ENCODE data around the gene NCKAP5L.
A peak's percentile ranks its signal among the peaks of the same experiment; 100 is the strongest.
"Not testable (repeated sequence)": the region's sequence is repeated elsewhere in the genome, so short reads cannot be mapped to it uniquely, and the experiment has no call there.

The NCKAP5L gene

DNA sequence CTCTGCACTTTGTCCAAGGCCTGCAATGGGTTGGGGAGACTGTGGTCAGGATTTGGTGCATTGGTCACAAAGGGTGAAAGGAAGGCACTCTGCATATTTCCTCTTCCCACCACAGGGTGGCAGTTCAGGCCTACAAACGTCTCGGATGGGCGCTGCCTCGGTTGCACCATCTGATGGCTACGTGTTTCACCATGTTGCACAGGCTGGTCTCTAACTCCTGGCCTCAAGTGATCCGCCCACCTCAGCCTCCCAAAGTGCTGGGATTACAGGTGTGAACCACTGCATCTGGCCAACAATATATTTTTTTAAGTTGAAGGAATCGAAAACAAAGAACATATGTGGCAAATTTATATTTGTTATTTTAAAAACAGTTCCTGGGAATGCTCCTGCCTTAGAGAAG lies 51.8 kb downstream of the NCKAP5L start:
- Histone ChIP-seq H3K9me3 (ENCODE audit: control insufficient read depth, insufficient read depth, low read length) (no peaks in the 10 kb centered on the region), H3K4me3 (ENCODE audit: low read depth, low read length) (no peak overlapping the region), H3K27ac (ENCODE audit: low read depth, low read length) (no peak overlapping the region), H3K36me3 (ENCODE audit: control insufficient read depth, insufficient read depth, low read length) (no peaks in the 10 kb centered on the region), H3K27me3 (ENCODE audit: control insufficient read depth, insufficient read depth, low read length) (peaks cover 11% of the 10 kb centered on the region; the same call in 1 of the 2 replicates), H3K9ac (ENCODE audit: low read depth, low read length) (no peak overlapping the region), H3K4me1 (ENCODE audit: control insufficient read depth, insufficient read depth, low read length) (0 out of 2 replicates have a peak, but pooled peaks cover 2% of the 10 kb centered on the region)

DNA sequence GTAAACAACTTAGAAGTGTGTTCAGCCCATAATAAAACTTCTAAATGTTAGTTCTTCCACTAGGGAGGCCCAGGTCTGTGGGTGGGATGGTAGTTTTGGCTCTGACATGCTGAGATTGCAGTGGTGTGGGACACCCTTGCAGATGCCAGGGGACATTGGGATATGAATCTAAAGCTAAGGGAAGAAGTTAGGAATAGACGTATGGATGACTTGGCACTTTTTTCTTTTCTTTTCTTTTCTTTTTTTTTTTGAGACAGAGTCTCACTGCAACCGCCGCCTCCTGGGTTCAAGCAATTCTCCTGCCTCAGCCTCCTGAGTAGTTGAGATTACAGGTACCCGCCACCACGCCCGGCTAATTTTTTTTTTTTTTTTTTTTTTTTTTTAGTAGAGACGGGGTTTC lies 55.1 kb downstream of the NCKAP5L start:
- H3K27me3 ChIP-seq (ENCODE audit: control insufficient read depth, insufficient read depth, low read length); H3K9ac ChIP-seq (ENCODE audit: low read depth, low read length); H3K9me3 ChIP-seq (ENCODE audit: control insufficient read depth, insufficient read depth, low read length); H3K36me3 ChIP-seq (ENCODE audit: control insufficient read depth, insufficient read depth, low read length); H3K27ac ChIP-seq (ENCODE audit: low read depth, low read length); H3K4me1 ChIP-seq (ENCODE audit: control insufficient read depth, insufficient read depth, low read length); H3K4me3 ChIP-seq (ENCODE audit: low read depth, low read length): not testable (repeated sequence)

DNA sequence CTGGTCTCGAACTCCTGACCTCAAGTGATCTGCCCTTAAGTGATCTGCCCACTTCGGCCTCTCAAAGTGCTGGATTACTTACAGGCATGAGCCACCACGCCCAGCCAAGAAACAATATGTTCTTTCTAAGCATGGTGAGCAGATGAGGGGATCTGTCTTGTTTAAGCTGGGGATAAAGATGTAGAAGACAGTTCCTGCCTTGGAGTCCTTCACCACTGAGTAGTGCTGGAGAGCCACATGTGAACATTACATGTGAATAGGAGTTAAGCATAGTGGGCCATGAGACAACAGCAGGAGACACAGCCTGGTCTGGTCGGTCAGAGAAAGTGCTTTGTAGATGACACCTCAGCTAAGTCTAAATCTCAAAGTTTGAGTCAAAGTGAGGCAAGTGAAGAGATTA lies 60.9 kb downstream of the NCKAP5L start:
- no peaks in the 10 kb centered on the region for H3K9me3 ChIP-seq (ENCODE audit: control insufficient read depth, insufficient read depth, low read length)

DNA sequence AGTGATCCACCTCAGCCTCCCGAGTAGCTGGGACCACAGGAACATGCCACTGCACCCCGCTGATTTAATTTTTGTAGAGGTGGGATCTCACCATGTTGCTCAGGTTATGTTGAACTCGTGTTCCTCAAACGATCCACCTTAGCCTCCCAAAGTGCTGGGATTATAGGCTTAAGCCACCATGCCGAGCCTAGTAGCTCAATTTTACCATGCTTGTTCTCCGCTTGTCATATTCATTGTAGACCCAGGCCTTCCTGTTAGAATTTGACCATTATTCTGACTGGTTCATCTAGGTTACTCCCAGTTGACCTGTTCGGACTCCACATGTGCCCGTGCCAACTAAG lies 62.1 kb downstream of the NCKAP5L start:
- H3K36me3 ChIP-seq (ENCODE audit: control insufficient read depth, insufficient read depth, low read length) = peaks cover 40% of the 10 kb centered on the region
- no peaks in the 10 kb centered on the region for H3K27me3 ChIP-seq (ENCODE audit: control insufficient read depth, insufficient read depth, low read length)
- H3K4me3 ChIP-seq (ENCODE audit: low read depth, low read length) = no peak overlapping the region

More for the DNA sequence above, 60.9 kb downstream of the NCKAP5L start:
- H3K4me3 ChIP-seq (ENCODE audit: low read depth, low read length) = no peak overlapping the region
- no peak overlapping the region for H3K9ac ChIP-seq (ENCODE audit: low read depth, low read length)
- no peak overlapping the region for H3K27ac ChIP-seq (ENCODE audit: low read depth, low read length)
- H3K36me3 ChIP-seq (ENCODE audit: control insufficient read depth, insufficient read depth, low read length) = peaks cover 28% of the 10 kb centered on the region
- H3K27me3 ChIP-seq (ENCODE audit: control insufficient read depth, insufficient read depth, low read length) = no peaks in the 10 kb centered on the region
- no peaks in the 10 kb centered on the region for H3K4me1 ChIP-seq (ENCODE audit: control insufficient read depth, insufficient read depth, low read length)

DNA sequence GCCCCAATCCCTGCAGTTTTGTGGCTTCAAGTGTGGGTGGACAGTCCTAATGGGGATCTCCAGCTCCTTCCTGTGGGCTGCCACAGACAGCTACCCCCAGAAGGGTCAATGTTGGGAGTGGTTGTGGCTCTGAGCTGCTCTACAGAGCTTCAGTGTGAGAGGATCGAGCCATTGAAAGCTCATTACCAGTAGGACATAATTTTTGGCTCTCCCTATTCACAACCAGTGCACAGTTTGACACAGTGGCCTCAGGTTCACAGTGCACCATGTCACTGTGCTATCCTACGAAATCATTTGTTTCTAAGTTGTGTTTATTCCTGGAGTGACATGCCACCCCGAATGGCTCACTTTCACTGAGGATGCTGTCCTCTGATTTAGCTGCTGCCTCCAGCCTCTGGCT lies 64.1 kb downstream of the NCKAP5L start:
- H3K36me3 ChIP-seq (ENCODE audit: control insufficient read depth, insufficient read depth, low read length) = peaks cover 57% of the 10 kb centered on the region
- no peak overlapping the region for H3K9ac ChIP-seq (ENCODE audit: low read depth, low read length)
- H3K4me1 ChIP-seq (ENCODE audit: control insufficient read depth, insufficient read depth, low read length) = no peaks in the 10 kb centered on the region
- H3K9me3 ChIP-seq (ENCODE audit: control insufficient read depth, insufficient read depth, low read length) = no peaks in the 10 kb centered on the region
- H3K27ac ChIP-seq (ENCODE audit: low read depth, low read length) = no peak overlapping the region
- no peak overlapping the region for H3K4me3 ChIP-seq (ENCODE audit: low read depth, low read length)
- H3K27me3 ChIP-seq (ENCODE audit: control insufficient read depth, insufficient read depth, low read length) = no peaks in the 10 kb centered on the region

More for the DNA sequence above, 62.1 kb downstream of the NCKAP5L start:
- Histone ChIP-seq H3K9ac (ENCODE audit: low read depth, low read length) (no peak overlapping the region), H3K27ac (ENCODE audit: low read depth, low read length) (no peak overlapping the region), H3K4me1 (ENCODE audit: control insufficient read depth, insufficient read depth, low read length) (no peaks in the 10 kb centered on the region), H3K9me3 (ENCODE audit: control insufficient read depth, insufficient read depth, low read length) (no peaks in the 10 kb centered on the region)

DNA sequence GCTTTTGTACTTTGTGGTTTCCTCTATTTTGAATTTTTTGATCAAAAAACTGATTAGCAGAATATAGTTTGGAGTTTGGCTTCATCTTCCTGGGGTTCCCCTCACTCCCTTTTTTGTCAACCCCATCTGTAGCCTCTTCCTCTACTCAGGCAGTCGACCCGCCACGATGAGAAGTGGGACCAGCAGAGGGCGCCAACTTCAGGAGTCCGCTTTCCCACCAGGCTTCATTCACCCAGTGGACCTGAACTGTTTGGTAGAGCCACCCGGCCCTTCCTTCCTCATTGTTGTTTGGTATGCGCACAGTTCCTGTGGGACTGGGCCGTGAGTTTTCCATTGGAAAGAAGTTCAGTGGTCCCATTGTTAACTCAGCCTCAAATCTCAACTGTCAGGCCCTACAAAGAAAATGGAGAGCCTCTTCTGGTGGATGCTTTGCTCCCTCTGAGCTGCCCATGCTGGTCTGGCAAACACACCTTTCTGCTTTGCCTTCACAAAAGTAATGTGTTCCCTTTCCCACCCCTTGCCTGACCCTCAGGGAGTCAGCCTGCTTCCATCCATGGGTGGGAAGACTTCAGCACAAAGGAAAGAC lies 65.1 kb downstream of the NCKAP5L start:
- Histone ChIP-seq H3K36me3 (ENCODE audit: control insufficient read depth, insufficient read depth, low read length) (peaks cover 67% of the 10 kb centered on the region), H3K27ac (ENCODE audit: low read depth, low read length) (no peak overlapping the region), H3K9me3 (ENCODE audit: control insufficient read depth, insufficient read depth, low read length) (no peaks in the 10 kb centered on the region), H3K27me3 (ENCODE audit: control insufficient read depth, insufficient read depth, low read length) (no peaks in the 10 kb centered on the region), H3K4me1 (ENCODE audit: control insufficient read depth, insufficient read depth, low read length) (no peaks in the 10 kb centered on the region), H3K4me3 (ENCODE audit: low read depth, low read length) (no peak overlapping the region), H3K9ac (ENCODE audit: low read depth, low read length) (no peak overlapping the region)

DNA sequence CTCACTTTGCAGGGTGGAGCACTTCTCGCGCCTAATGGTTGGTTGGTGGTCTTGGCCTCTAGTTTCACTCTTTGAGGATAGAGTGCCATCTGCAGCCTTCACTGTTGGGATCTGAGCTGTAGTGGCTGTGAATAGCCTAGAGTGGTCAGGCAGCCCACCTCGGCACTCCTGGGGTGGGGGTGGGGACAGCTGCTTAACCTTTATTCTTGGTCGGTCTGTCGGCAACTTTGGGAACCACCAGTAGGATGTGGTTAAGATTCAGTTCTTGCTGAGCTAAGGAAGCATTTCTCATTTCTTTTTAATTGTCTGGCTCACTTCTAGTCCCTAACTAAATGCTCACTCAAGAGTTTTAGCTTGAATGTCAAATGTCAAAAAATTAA lies 65.8 kb downstream of the NCKAP5L start:
- H3K27ac ChIP-seq (ENCODE audit: low read depth, low read length) = no peak overlapping the region
- no peaks in the 10 kb centered on the region for H3K9me3 ChIP-seq (ENCODE audit: control insufficient read depth, insufficient read depth, low read length)
- H3K4me3 ChIP-seq (ENCODE audit: low read depth, low read length) = no peak overlapping the region
- H3K36me3 ChIP-seq (ENCODE audit: control insufficient read depth, insufficient read depth, low read length) = peaks cover 74% of the 10 kb centered on the region
- H3K4me1 ChIP-seq (ENCODE audit: control insufficient read depth, insufficient read depth, low read length) = no peaks in the 10 kb centered on the region
- no peaks in the 10 kb centered on the region for H3K27me3 ChIP-seq (ENCODE audit: control insufficient read depth, insufficient read depth, low read length)
- no peak overlapping the region for H3K9ac ChIP-seq (ENCODE audit: low read depth, low read length)

DNA sequence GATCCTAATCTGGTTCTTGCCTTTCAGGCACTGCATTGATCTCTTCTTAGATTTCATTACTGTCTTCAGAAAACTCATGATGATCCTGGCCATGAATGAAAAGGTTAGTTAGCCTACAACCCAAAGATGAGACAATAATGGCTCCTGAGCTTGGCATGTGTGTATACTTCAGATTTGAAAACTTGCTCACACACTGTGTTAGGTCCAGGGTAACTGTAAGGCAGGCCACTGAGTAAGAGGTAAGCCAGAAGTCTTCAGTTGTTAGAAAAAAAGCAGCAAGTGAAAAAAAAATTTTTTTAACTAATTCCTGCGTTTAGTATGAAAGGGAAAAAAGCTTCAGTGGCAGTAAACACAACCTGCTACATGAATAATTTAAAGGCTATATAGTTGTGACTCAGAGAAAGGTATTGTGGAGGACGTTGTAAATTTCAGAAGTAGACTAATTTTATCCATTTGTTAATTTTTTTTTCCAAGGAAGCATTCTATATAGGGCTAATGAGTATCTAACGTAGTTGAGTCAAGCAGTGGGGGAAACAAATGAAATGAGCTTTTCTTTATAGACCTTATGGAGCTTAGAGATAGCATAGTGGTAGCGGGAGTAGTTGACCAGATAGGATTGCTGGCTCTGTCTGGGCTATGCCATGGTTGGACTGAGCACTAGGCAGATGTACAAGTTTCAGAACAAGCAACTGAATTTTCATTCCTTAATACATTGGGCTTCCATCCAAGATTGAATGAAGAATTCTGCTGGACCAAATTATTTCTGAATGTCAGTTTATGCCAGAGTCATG lies 66.3 kb downstream of the NCKAP5L start:
- no peak overlapping the region for H3K9ac ChIP-seq (ENCODE audit: low read depth, low read length)
- H3K4me1 ChIP-seq (ENCODE audit: control insufficient read depth, insufficient read depth, low read length) = no peaks in the 10 kb centered on the region
- no peak overlapping the region for H3K27ac ChIP-seq (ENCODE audit: low read depth, low read length)
- H3K27me3 ChIP-seq (ENCODE audit: control insufficient read depth, insufficient read depth, low read length) = no peaks in the 10 kb centered on the region
- H3K36me3 ChIP-seq (ENCODE audit: control insufficient read depth, insufficient read depth, low read length) = peaks cover 80% of the 10 kb centered on the region
- no peak overlapping the region for H3K4me3 ChIP-seq (ENCODE audit: low read depth, low read length)
- no peaks in the 10 kb centered on the region for H3K9me3 ChIP-seq (ENCODE audit: control insufficient read depth, insufficient read depth, low read length)

DNA sequence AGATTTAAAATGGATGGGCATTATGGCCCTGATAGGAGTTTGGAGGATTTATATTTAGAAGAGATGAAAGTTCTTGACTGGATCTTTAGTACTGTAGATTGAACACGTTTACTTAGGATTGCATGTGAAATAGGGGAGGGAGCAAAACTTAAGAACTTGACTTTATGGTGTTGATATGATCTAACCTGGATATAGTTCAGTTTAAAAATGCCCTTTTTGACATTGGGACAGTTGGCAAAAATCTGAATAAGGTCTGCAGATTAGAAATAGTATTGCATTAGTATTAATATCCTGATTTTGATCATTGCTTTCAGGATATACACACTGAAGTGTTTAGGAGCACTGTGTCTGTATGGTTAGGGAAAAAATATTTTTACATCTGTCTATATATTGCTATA lies 77.2 kb downstream of the NCKAP5L start:
- Histone ChIP-seq H3K27me3 (ENCODE audit: control insufficient read depth, insufficient read depth, low read length) (no peaks in the 10 kb centered on the region), H3K9ac (ENCODE audit: low read depth, low read length) (no peak overlapping the region), H3K4me1 (ENCODE audit: control insufficient read depth, insufficient read depth, low read length) (peaks cover 23% of the 10 kb centered on the region), H3K27ac (ENCODE audit: low read depth, low read length) (no peak overlapping the region), H3K4me3 (ENCODE audit: low read depth, low read length) (no peak overlapping the region), H3K9me3 (ENCODE audit: control insufficient read depth, insufficient read depth, low read length) (no peaks in the 10 kb centered on the region), H3K36me3 (ENCODE audit: control insufficient read depth, insufficient read depth, low read length) (peaks cover 45% of the 10 kb centered on the region)

DNA sequence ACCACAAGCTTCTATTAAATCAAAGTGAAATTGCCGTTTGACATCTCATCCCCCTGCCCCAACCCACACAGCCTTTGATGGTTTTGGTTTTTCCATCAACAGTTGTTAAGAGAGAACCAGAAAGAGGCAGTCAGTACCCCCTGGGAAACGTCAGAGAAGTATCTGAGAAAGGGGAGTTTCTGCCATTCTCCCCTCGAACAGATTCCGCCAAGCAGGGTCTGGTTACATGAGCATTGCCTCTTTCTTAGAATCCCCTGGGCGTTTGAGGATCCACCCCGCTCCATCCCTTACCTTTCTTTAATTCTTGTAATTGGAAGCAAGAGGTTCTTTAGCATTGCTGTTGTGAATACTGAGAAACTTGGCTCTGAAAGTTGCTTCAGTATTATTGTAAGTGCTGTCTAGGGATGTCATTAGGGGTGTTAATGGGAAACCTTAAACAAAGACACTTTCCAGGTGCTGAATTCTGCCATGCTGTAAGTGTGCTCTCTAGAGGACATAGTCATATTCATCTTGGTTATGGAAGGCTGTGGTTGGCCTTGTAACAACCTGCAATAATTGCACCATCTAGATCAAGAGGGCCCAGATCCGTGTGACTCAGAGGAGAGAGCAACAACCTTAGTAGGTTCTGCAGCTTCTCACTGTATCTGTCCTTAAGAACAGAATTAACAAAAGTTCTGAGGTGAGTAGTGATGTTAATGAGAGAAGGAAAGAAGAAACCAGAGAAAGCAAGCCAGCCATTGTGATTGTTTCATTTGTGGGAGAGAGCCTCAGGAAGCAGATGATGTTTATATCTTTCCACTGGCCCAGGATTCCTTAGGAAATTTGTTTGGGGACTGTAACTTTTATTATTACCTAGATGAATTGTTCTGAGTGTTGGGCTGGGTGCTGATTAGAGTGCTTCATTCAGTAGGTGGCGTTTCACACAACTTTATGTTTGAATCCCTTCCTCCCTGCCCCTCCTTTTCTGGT lies 77.9 kb downstream of the NCKAP5L start:
- Histone ChIP-seq H3K4me3 (ENCODE audit: low read depth, low read length) (no peak overlapping the region), H3K4me1 (ENCODE audit: control insufficient read depth, insufficient read depth, low read length) (peaks cover 23% of the 10 kb centered on the region), H3K27ac (ENCODE audit: low read depth, low read length) (peak overlapping the region; percentile 63), H3K9me3 (ENCODE audit: control insufficient read depth, insufficient read depth, low read length) (no peaks in the 10 kb centered on the region), H3K36me3 (ENCODE audit: control insufficient read depth, insufficient read depth, low read length) (peaks cover 38% of the 10 kb centered on the region), H3K27me3 (ENCODE audit: control insufficient read depth, insufficient read depth, low read length) (no peaks in the 10 kb centered on the region), H3K9ac (ENCODE audit: low read depth, low read length) (no peak overlapping the region)

DNA sequence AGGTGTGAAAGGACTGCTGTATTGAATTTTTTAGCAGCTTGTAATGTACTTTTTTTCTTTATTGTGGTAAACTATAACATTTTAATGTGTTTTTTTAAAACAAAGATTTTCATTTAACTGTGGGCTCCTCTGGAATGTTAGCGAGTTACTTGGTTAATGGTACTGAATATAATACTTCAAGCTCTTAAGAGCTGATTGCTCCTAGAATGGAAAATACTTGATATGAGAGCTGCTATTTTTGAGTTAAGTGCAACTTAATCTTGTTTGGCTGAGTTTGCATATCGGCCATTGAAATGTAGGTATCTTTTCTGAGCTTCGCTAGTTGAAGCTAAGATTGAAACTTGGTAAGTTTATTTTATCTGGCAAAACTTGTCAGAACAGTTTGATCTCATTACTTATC lies 79.4 kb downstream of the NCKAP5L start:
- H3K4me1 ChIP-seq (ENCODE audit: control insufficient read depth, insufficient read depth, low read length) = peaks cover 23% of the 10 kb centered on the region
- H3K9ac ChIP-seq (ENCODE audit: low read depth, low read length) = no peak overlapping the region

More for the DNA sequence above, 79.4 kb downstream of the NCKAP5L start:
- no peaks in the 10 kb centered on the region for H3K9me3 ChIP-seq (ENCODE audit: control insufficient read depth, insufficient read depth, low read length)
- H3K36me3 ChIP-seq (ENCODE audit: control insufficient read depth, insufficient read depth, low read length) = peaks cover 24% of the 10 kb centered on the region
- H3K4me3 ChIP-seq (ENCODE audit: low read depth, low read length) = no peak overlapping the region
- no peaks in the 10 kb centered on the region for H3K27me3 ChIP-seq (ENCODE audit: control insufficient read depth, insufficient read depth, low read length)
- no peak overlapping the region for H3K27ac ChIP-seq (ENCODE audit: low read depth, low read length)

All from HUES48 (cell line).